Neuron (in vitro differentiated cells): ENCODE measurements around the gene FITM1.

Source experiments
- H2AFZ ChIP-seq: one replicate; pipeline ENCODE4 v1.6.1; 2013; ENCODE audit warnings: low read depth, mild to moderate bottlenecking, inconsistent platforms, low read length, moderate library complexity
- H3K27me3 ChIP-seq: one replicate; pipeline ENCODE4 v1.6.1; 2013; ENCODE audit warnings: low read length; ENCODE audit not compliant: insufficient read depth
- H3K36me3 ChIP-seq: one replicate; pipeline ENCODE4 v1.6.1; 2013; ENCODE audit warnings: low read length; ENCODE audit not compliant: insufficient read depth
- H3K4me1 ChIP-seq: one replicate; pipeline ENCODE4 v1.6.1; 2013; ENCODE audit warnings: low read length; ENCODE audit not compliant: insufficient read depth
- H3K4me3 ChIP-seq: 2 replicates; pipeline ENCODE4 v1.5.1; 2013; ENCODE audit warnings: mild to moderate bottlenecking, low read length, moderate library complexity
- H3K9me3 ChIP-seq: one replicate; pipeline ENCODE4 v1.6.1; 2013; ENCODE audit warnings: low read length

The FITM1 gene

DNA sequence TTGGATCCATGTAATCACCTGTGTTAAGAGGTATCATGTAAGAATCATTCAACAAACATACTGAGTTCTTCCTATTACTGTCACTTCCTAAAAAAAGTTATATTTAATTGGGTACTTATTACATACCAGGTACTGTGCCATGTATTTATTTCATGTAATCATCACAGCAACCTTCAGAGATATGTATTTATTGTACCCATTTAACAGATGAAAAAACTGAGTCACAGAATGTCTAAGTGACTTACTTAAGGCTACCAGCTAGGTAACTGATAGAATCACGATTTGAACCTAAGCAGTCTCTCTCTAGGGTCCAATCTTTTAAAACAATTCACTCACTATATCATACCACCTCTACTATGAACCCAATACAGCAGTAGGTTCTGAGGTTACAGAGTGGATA lies 14.0 kb downstream of the FITM1 start:
- H3K36me3 ChIP-seq, result peaks cover 26% of the 10 kb centered on the region
- H2AFZ ChIP-seq, result no peak overlapping the region
- peaks cover 30% of the 10 kb centered on the region for H3K4me1 ChIP-seq
- no peaks in the 10 kb centered on the region for H3K9me3 ChIP-seq
- H3K27me3 ChIP-seq, result no peaks in the 10 kb centered on the region
- H3K4me3 ChIP-seq, result no peak overlapping the region

DNA sequence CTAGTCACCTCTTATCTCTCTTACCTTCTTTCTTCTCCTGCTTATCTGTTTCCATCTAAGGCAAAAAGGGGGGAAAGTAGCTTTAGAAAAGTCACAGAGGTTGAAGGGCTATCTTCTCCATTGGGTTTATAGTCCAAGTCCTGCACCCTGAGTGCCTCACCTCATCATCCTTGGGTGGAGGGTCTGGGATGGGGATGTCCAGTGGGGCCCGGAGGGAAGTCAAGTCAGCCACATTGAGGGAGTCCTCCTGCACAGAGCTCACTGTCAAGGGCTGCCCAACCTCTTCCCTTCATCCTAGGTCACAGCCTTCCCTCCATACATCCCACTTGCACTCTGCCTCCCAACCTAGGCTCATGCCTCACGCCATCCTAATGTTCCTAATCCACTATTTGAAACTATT lies 14.8 kb downstream of the FITM1 start:
- no peak overlapping the region for H2AFZ ChIP-seq
- H3K4me1 ChIP-seq, result peaks cover 25% of the 10 kb centered on the region
- H3K4me3 ChIP-seq, result peak overlapping the region; percentile 66
- no peaks in the 10 kb centered on the region for H3K9me3 ChIP-seq
- H3K36me3 ChIP-seq, result peaks cover 31% of the 10 kb centered on the region
- no peaks in the 10 kb centered on the region for H3K27me3 ChIP-seq

DNA sequence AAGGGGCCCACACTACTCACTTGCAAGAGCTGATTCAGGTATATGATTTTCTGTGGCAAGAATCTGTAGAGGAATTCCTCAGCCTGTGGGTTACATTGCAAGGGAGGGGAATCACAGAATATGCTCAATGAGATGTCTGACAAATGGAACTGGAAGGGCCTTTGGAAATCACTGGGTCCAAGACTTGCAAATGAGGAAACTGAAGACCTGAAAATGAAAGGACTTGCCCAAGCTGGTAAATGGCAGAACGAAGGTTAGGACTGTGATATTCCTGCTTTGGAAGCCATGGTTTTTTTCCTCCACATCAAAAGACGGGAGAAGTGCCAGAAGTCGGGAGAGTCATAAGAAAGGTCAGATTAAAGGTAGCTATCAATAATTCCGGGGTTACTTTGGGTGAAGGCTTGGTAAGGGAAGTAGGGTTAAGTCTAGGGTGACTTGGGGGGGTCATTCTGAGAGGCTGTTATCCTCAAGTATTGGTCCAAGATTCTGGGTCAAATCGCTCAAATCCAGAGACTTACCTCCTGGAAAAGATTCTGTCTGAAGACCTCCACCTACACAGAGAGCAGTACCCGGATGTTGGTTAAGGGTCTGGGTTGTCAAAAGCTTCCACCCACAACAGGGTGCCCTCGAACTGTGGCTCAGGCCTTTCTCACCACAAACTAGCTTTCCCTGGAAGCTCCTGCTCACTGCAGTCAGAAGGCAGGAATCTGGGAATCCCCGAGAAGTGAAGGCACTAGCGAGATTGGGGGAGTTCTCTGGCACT lies 15.4 kb downstream of the FITM1 start:
- H3K9me3 ChIP-seq, result no peaks in the 10 kb centered on the region
- H3K4me3 ChIP-seq, result peak overlapping the region; percentile 66
- H3K36me3 ChIP-seq, result peaks cover 37% of the 10 kb centered on the region
- no peak overlapping the region for H2AFZ ChIP-seq
- no peaks in the 10 kb centered on the region for H3K27me3 ChIP-seq
- peaks cover 25% of the 10 kb centered on the region for H3K4me1 ChIP-seq

DNA sequence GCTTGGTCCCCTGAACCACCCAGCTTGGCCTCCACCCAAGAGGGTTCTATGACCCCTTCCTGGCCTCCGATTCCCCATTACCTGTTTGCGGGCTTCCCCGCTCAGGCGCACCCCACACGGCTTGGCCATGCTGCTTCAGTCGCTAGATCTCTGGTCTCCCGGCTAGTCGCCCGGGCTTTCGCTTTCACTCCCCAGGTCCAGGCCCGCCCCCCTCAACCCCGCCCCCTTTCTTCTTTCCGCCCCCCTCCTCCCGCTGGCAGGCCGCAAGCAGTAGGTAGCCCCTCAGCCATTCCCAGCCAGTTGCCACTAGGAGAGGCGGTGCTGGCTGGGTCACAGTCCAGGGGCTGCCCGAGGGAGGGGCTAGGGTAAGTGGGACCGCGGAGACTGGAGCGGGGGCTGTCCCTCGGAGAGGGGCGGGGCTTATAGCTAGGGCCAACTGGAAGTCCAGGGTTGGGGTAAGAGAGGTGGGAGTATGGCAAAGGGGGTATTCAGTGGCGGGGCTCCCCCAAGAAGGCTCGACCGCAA lies 16.1 kb downstream of the FITM1 start, which contains the start of gene PSME2:
PSME2 (minus strand) TSS at position 158 of the 525 bp plus-strand sequence; CDS start at position 129, 29 bp downstream.
- H3K4me1 ChIP-seq, result peaks cover 25% of the 10 kb centered on the region
- no peaks in the 10 kb centered on the region for H3K9me3 ChIP-seq
- peak within 1 kb of the TSS; percentile 56 for H2AFZ ChIP-seq
- no peaks in the 10 kb centered on the region for H3K27me3 ChIP-seq
- peak within 1 kb of the TSS; percentile 66 for H3K4me3 ChIP-seq
- peaks cover 44% of the 10 kb centered on the region for H3K36me3 ChIP-seq

DNA sequence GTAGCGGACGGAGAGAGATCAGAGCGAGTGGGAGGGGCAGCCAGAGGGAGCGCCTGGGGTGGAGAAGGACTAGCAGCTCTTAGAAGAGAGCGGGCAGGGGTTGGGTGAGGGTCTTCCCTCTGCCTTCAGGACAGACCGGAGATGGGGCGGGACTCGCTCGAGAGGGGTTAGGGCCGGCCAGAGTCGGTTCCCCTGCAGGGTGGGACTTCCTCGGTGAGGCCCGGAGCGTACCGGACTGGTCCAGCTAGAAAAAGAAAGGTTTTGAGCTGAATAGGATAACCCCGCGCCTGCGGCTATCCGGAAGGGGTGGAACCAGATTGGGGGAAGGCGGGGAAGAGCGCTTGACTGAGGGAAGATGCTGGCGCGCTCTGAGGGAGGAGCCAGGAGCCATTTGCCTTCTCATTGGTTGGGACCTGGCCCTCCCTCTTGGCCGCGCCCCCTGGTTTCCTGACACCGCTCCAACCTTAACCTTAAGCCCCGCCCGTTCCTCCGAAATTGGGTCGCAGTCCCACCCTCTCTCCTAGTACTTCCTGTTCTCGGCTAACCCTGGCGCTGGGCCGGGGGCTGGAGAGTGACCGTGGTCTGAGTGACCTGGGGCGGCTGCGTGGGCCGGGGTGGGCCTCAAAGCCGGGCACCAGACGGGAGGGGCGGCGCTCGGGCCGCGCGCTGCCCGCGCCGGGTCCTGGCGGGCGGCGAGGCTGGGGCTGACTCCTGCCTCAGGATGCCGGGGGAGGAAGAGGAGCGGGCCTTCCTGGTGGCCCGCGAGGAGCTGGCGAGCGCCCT lies 16.7 kb downstream of the FITM1 start, which contains the start of gene RNF31:
RNF31 (plus strand) TSS at position 521 of the 783 bp plus-strand sequence; CDS start at position 722, 201 bp downstream.
- Histone ChIP-seq H2AFZ (peak within 1 kb of the TSS; percentile 56), H3K4me1 (peaks cover 23% of the 10 kb centered on the region), H3K36me3 (peaks cover 50% of the 10 kb centered on the region), H3K9me3 (no peaks in the 10 kb centered on the region), H3K27me3 (no peaks in the 10 kb centered on the region), H3K4me3 (peak within 1 kb of the TSS; percentile 66)

DNA sequence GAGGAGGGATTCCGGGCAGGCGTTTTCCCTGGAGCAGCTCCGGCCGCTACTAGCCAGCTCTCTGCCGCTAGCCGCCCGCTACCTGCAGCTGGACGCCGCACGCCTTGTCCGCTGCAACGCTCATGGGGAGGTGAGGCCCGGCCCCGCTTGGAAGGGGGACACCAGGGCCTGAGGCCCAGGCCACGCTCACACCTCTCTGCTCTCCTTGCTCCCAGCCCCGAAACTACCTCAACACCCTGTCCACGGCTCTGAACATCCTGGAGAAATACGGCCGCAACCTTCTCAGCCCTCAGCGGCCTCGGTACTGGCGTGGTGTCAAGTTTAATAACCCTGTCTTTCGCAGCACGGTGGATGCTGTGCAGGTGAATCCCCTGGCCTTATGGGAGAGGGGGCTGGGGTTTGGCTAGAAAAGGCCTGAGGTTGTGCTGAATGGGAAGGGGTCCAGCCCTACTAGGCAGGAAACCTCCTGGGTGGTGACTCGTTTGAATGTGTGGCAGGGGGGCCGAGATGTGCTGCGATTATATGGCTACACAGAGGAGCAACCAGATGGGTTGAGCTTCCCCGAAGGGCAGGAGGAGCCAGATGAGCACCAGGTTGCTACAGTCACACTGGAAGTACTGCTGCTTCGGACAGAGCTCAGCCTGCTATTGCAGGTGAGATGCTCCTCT lies 17.4 kb downstream of the FITM1 start:
- Histone ChIP-seq H2AFZ (peak overlapping the region; percentile 56), H3K4me1 (peaks cover 22% of the 10 kb centered on the region), H3K9me3 (no peaks in the 10 kb centered on the region), H3K4me3 (peak overlapping the region; percentile 66), H3K27me3 (no peaks in the 10 kb centered on the region), H3K36me3 (peaks cover 55% of the 10 kb centered on the region)

DNA sequence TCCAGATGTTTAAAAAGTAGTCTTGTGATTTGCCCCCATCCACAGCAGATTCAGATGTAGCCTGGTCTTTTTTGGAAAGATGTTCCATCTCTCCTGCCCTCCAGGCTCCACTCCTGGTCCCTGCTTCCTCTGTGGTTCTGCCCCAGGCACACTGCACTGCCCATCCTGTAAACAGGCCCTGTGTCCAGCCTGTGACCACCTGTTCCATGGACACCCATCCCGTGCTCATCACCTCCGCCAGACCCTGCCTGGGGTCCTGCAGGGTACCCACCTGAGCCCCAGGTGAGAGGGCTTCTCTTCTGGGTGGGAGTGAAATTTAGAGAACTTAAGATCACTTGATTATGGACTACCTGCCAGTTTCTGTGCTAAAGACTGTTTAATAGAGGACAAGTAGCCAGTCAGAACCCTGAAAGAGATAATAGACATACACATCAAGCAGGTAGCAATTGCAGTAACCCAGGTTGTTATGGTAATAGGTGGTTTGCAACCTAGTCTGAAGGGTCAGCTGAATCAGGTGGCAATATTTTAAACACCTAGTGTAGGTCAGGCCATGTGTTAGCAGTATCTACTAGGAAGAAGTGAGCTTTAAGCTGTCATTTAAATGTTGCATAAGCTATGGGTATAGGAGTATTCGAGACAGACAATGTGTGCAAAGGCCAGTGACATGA lies 19.0 kb downstream of the FITM1 start:
- Histone ChIP-seq H3K4me1 (peaks cover 22% of the 10 kb centered on the region), H3K36me3 (peaks cover 46% of the 10 kb centered on the region), H3K9me3 (no peaks in the 10 kb centered on the region), H3K27me3 (no peaks in the 10 kb centered on the region), H3K4me3 (no peak overlapping the region), H2AFZ (no peak overlapping the region)

DNA sequence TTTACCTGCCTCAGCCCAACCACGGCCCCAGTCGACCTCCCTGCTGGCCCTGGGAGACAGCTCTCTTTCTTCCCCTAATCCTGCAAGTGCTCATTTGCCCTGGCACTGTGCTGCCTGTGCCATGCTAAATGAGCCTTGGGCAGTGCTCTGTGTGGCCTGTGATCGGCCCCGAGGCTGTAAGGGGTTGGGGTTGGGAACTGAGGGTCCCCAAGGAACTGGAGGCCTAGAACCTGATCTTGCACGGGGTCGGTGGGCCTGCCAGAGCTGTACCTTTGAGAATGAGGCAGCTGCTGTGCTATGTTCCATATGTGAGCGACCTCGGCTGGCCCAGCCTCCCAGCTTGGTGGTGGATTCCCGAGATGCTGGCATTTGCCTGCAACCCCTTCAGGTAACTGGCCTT lies 19.6 kb downstream of the FITM1 start:
- Histone ChIP-seq H3K4me1 (peaks cover 22% of the 10 kb centered on the region), H3K4me3 (no peak overlapping the region), H3K36me3 (peaks cover 48% of the 10 kb centered on the region), H2AFZ (no peak overlapping the region), H3K27me3 (no peaks in the 10 kb centered on the region), H3K9me3 (no peaks in the 10 kb centered on the region)

DNA sequence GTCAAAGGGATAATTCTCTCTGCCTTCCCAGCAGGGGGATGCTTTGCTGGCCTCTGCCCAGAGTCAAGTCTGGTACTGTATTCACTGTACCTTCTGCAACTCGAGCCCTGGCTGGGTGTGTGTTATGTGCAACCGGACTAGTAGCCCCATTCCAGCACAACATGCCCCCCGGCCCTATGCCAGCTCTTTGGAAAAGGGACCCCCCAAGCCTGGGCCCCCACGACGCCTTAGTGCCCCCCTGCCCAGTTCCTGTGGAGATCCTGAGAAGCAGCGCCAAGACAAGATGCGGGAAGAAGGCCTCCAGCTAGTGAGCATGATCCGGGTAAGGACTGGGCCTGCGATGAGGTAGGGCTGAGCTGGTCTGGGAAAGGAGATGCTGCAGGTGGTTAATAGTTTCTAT lies 20.1 kb downstream of the FITM1 start:
- Histone ChIP-seq H3K9me3 (no peaks in the 10 kb centered on the region), H3K36me3 (peaks cover 53% of the 10 kb centered on the region), H3K4me3 (no peak overlapping the region), H3K27me3 (no peaks in the 10 kb centered on the region), H2AFZ (no peak overlapping the region), H3K4me1 (peaks cover 19% of the 10 kb centered on the region)

DNA sequence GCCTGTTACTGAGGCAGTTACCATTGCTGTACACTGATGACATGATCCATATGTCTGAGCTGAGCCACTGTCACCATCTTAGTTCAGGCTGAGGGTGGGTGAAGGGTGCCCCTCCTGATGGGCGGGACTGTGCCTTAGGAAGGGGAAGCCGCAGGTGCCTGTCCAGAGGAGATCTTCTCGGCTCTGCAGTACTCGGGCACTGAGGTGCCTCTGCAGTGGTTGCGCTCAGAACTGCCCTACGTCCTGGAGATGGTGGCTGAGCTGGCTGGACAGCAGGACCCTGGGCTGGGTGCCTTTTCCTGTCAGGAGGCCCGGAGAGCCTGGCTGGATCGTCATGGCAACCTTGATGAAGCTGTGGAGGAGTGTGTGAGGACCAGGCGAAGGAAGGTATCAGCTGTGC lies 20.5 kb downstream of the FITM1 start:
- peaks cover 57% of the 10 kb centered on the region for H3K36me3 ChIP-seq
- no peaks in the 10 kb centered on the region for H3K27me3 ChIP-seq

DNA sequence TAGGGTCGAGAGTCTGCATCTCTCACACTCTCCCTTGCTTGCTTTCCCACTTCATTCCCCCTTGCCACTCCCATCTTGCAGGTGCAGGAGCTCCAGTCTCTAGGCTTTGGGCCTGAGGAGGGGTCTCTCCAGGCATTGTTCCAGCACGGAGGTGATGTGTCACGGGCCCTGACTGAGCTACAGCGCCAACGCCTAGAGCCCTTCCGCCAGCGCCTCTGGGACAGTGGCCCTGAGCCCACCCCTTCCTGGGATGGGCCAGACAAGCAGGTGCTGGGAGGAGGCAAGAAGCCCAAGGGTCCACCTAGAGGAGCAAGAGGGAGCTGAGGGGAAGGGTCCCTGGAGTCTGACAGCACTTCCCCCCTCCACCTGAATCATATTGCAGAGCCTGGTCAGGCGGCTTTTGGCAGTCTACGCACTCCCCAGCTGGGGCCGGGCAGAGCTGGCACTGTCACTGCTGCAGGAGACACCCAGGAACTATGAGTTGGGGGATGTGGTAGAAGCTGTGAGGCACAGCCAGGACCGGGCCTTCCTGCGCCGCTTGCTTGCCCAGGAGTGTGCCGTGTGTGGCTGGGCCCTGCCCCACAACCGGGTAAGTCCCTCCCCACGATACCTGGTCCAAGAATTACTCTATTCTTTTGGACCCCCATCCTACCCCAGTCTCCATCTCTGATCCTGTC lies 21.1 kb downstream of the FITM1 start:
- H3K27me3 ChIP-seq, result no peaks in the 10 kb centered on the region
- H3K36me3 ChIP-seq, result peaks cover 61% of the 10 kb centered on the region
- H3K4me1 ChIP-seq, result peaks cover 11% of the 10 kb centered on the region

More for the DNA sequence above, 20.5 kb downstream of the FITM1 start:
- peaks cover 15% of the 10 kb centered on the region for H3K4me1 ChIP-seq
- H2AFZ ChIP-seq, result no peak overlapping the region
- no peaks in the 10 kb centered on the region for H3K9me3 ChIP-seq
- H3K4me3 ChIP-seq, result no peak overlapping the region

DNA sequence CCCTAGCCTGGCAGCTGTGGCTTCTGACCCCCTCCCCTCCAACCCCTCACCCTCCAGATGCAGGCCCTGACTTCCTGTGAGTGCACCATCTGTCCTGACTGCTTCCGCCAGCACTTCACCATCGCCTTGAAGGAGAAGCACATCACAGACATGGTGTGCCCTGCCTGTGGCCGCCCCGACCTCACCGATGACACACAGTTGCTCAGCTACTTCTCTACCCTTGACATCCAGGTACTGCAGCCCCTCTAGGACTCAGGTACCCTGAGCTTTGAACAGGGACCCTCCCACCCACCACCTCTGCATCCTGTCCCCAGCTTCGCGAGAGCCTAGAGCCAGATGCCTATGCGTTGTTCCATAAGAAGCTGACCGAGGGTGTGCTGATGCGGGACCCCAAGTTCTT lies 24.6 kb downstream of the FITM1 start:
- no peaks in the 10 kb centered on the region for H3K9me3 ChIP-seq
- no peak overlapping the region for H2AFZ ChIP-seq
- no peaks in the 10 kb centered on the region for H3K27me3 ChIP-seq
- H3K4me3 ChIP-seq, result no peak overlapping the region
- H3K4me1 ChIP-seq, result no peaks in the 10 kb centered on the region
- peaks cover 71% of the 10 kb centered on the region for H3K36me3 ChIP-seq

More for the DNA sequence above, 21.1 kb downstream of the FITM1 start:
- no peak overlapping the region for H3K4me3 ChIP-seq
- H3K9me3 ChIP-seq, result no peaks in the 10 kb centered on the region
- no peak overlapping the region for H2AFZ ChIP-seq
